ENCODE data around the gene DGKZ.

The DGKZ gene

DNA sequence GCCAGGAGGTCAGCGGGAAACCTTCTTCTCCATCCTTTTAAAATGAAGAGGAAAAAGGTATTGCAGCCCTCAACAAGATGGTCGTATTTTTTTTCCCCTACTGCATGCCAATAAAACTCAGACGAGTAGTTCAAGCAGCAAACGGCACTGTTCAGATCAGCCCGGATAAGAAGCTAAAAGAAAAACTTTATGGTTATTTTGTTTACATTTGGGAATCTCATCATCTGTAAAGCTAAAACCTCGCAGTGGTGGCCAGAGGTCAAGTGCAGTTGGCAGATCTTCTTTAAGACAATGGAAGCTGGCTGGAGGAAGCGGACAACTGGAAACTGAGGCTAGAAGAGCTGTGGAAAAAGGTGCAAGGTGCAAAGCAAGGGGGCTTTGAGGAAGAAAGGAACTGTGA, 75.3 kb downstream of the DGKZ start:
- TF ChIP-seq ZFX (IDR thresholded peaks at IDR 0.05) = no peak
- TF ChIP-seq, protein P1, sequence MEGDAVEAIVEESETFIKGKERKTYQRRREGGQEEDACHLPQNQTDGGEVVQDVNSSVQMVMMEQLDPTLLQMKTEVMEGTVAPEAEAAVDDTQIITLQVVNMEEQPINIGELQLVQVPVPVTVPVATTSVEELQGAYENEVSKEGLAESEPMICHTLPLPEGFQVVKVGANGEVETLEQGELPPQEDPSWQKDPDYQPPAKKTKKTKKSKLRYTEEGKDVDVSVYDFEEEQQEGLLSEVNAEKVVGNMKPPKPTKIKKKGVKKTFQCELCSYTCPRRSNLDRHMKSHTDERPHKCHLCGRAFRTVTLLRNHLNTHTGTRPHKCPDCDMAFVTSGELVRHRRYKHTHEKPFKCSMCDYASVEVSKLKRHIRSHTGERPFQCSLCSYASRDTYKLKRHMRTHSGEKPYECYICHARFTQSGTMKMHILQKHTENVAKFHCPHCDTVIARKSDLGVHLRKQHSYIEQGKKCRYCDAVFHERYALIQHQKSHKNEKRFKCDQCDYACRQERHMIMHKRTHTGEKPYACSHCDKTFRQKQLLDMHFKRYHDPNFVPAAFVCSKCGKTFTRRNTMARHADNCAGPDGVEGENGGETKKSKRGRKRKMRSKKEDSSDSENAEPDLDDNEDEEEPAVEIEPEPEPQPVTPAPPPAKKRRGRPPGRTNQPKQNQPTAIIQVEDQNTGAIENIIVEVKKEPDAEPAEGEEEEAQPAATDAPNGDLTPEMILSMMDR (conservative IDR thresholded peaks at IDR 0.05) = no peak
- H3K27ac ChIP-seq = no peak overlapping the region

- no peak overlapping the region for H3K27ac ChIP-seq
- TF ChIP-seq, protein P1 (conservative IDR thresholded peaks at IDR 0.05) = no peak
- no peak for TF ChIP-seq ZFX (IDR thresholded peaks at IDR 0.05)
Observed at GRCh38 chr11:46426233-46426991, 79.1 kb downstream of the DGKZ start.

- no peak overlapping the region for H3K27ac ChIP-seq
- TF ChIP-seq, protein P1 (conservative IDR thresholded peaks at IDR 0.05) = no peak
- TF ChIP-seq ZFX (IDR thresholded peaks at IDR 0.05) = no peak
Observed at GRCh38 chr11:46427364-46427763, 80.1 kb downstream of the DGKZ start.

GRCh38 chr11:46429717-46430116, 82.5 kb downstream of the DGKZ start:
- TF ChIP-seq, protein P1 (conservative IDR thresholded peaks at IDR 0.05) = no peak
- TF ChIP-seq ZFX (IDR thresholded peaks at IDR 0.05) = no peak
- no peak overlapping the region for H3K27ac ChIP-seq
